TTC549 (cell line): ENCODE measurements around the gene ANO4.

Experiments
- FAIRE-seq: peaks from 2 replicates; lab custom pipeline; 2012; peaks lifted over from hg19 to GRCh38; lab: Jason Lieb, UNC

Gene ANO4

GRCh38 chr12:100808777-100809176, 14.2 kb downstream of the ANO4 start:
- no peak for FAIRE-seq

GRCh38 chr12:100820314-100820713, 25.7 kb downstream of the ANO4 start:
- FAIRE-seq = no peak

GRCh38 chr12:100823963-100824362, 29.4 kb downstream of the ANO4 start:
- no peak for FAIRE-seq

- no peak for FAIRE-seq
These were observed 29.9 kb downstream of the ANO4 start for GRCh38 chr12:100824476-100824875.

GRCh38 chr12:100826323-100826722, 31.7 kb downstream of the ANO4 start:
- FAIRE-seq = no peak

- FAIRE-seq = no peak
These were observed 33.4 kb downstream of the ANO4 start for GRCh38 chr12:100827901-100828520.

- FAIRE-seq = no peak
These were observed 35.6 kb downstream of the ANO4 start for GRCh38 chr12:100830003-100830795.

GRCh38 chr12:100833282-100833681, 38.7 kb downstream of the ANO4 start:
- no peak for FAIRE-seq

GRCh38 chr12:100840748-100841147, 46.2 kb downstream of the ANO4 start:
- FAIRE-seq = no peak

GRCh38 chr12:100842156-100842555, 47.6 kb downstream of the ANO4 start:
- no peak for FAIRE-seq

- FAIRE-seq = no peak
These were observed 48.5 kb downstream of the ANO4 start for GRCh38 chr12:100843061-100843460.

GRCh38 chr12:100845095-100845494, 50.5 kb downstream of the ANO4 start:
- FAIRE-seq = no peak

- no peak for FAIRE-seq
These were observed 57.1 kb downstream of the ANO4 start for GRCh38 chr12:100851637-100852036.

GRCh38 chr12:100857418-100857817, 62.8 kb downstream of the ANO4 start:
- no peak for FAIRE-seq

GRCh38 chr12:100857971-100858370, 63.4 kb downstream of the ANO4 start:
- FAIRE-seq = no peak

- no peak for FAIRE-seq
These were observed 64.1 kb downstream of the ANO4 start for GRCh38 chr12:100858656-100859055.

GRCh38 chr12:100859063-100859627, 64.6 kb downstream of the ANO4 start:
- no peak for FAIRE-seq

- no peak for FAIRE-seq
These were observed 66.0 kb downstream of the ANO4 start for GRCh38 chr12:100860611-100861010.

GRCh38 chr12:100862676-100863075, 68.1 kb downstream of the ANO4 start:
- FAIRE-seq = no peak

GRCh38 chr12:100864366-100864765, 69.8 kb downstream of the ANO4 start:
- no peak for FAIRE-seq

- no peak for FAIRE-seq
These were observed 73.2 kb downstream of the ANO4 start for GRCh38 chr12:100867639-100868393.

- FAIRE-seq = no peak
These were observed 73.9 kb downstream of the ANO4 start for GRCh38 chr12:100868487-100868886.

- FAIRE-seq = no peak
These were observed 76.7 kb downstream of the ANO4 start for GRCh38 chr12:100871195-100871734.
